ENCODE results near the gene DPYSL4. TPM values are rescaled to one million over a fixed set of nuclear protein-coding genes. Genes with fewer than 3 reads are reported as not detected.

The DPYSL4 gene
- total and polyA plus RNA-seq, 2 of the 13 experiments (the other 11 are each of a cell fraction or from before 2014, with no cell fraction given) = 0.84 to 1.2 TPM

GRCh38 chr10:132183046-132183445 lies 3.7 kb upstream of the DPYSL4 start (continued):
- no peak for TF ChIP-seq PRDM15 (CRISPR knock-in tag; IDR thresholded peaks at IDR 0.05)
- TF ChIP-seq WIZ (CRISPR knock-in tag; IDR thresholded peaks at IDR 0.05) = no peak
- TF ChIP-seq THAP9 (CRISPR knock-in tag; IDR thresholded peaks at IDR 0.05; ENCODE audit: borderline replicate concordance) = no peak
- TF ChIP-seq ZNF652 (CRISPR knock-in tag; IDR thresholded peaks at IDR 0.05; ENCODE audit: borderline replicate concordance, low read depth) = no peak
- no peak for TF ChIP-seq JARID2 (CRISPR knock-in tag; IDR thresholded peaks at IDR 0.05; ENCODE audit: insufficient replicate concordance)
- no peak for TF ChIP-seq SMAD3 (CRISPR knock-in tag; IDR thresholded peaks at IDR 0.05)
- no peak for TF ChIP-seq ZNF3 (CRISPR knock-in tag; IDR thresholded peaks at IDR 0.05)
- TF ChIP-seq MIER2 (CRISPR knock-in tag; IDR thresholded peaks at IDR 0.05) = peak; percentile 91
- TF ChIP-seq ETS1 (CRISPR knock-in tag; IDR thresholded peaks at IDR 0.05) = no peak
- TF ChIP-seq ZNF451 (CRISPR knock-in tag; IDR thresholded peaks at IDR 0.05) = no peak
- no peak for TF ChIP-seq AKAP8 (CRISPR knock-in tag; IDR thresholded peaks at IDR 0.05)
- no peak for TF ChIP-seq ELF4 (CRISPR knock-in tag; IDR thresholded peaks at IDR 0.05; ENCODE audit: borderline replicate concordance)
- TF ChIP-seq CENPBD1 (CRISPR knock-in tag; IDR thresholded peaks at IDR 0.05; ENCODE audit: borderline replicate concordance, low read depth) = no peak
- no peak for TF ChIP-seq RFX5 (IDR thresholded peaks at IDR 0.05; ENCODE audit: low read depth, low read length)
- peak; percentile 72 for TF ChIP-seq HDAC2 (CRISPR knock-in tag; IDR thresholded peaks at IDR 0.05)
- TF ChIP-seq ZNF296 (CRISPR knock-in tag; conservative IDR thresholded peaks at IDR 0.05) = no peak
- TF ChIP-seq PHF20 (CRISPR knock-in tag; IDR thresholded peaks at IDR 0.05) = no peak
- no peak for TF ChIP-seq SMARCC2 (IDR thresholded peaks at IDR 0.05)
- TF ChIP-seq TARDBP (CRISPR knock-in tag; IDR thresholded peaks at IDR 0.05) = peak; percentile 46; the same call in 1 of the 2 replicates
- no peak for TF ChIP-seq HNRNPUL1 (IDR thresholded peaks at IDR 0.05; ENCODE audit: low read depth, low read length)
